ENCODE data around the gene KASH5. TPM values are rescaled to one million over a fixed set of nuclear protein-coding genes. Genes with fewer than 3 reads are reported as not detected.
"Not testable (repeated sequence)": the region's sequence is repeated elsewhere in the genome, so short reads cannot be mapped to it uniquely, and the experiment has no call there.

Gene KASH5
- total and polyA plus RNA-seq, 5 experiments from 2014 or later, result 0.22 to 0.36 TPM; not detected in 3

GRCh38 chr19:49455773-49456172 lies 67.7 kb downstream of the KASH5 start:
- Mint-ChIP-seq H3K36me3 (peaks cover 0 to 33% (median 8%) of the 10 kb centered on the region in 3 donors), H3K27ac (peak overlapping the region in 6 of 10 donors; percentile 36 to 87 (median 56)), H3K4me1 (peaks cover 12 to 52% (median 43%) of the 10 kb centered on the region in 4 donors), H3K27me3 (no peaks in the 10 kb centered on the region), H3K4me3 (peak overlapping the region in 6 of 10 donors; percentile 7 to 75 (median 39)), H3K9me3 (no peaks in the 10 kb centered on the region)
- ATAC-seq (no peak), DNase-seq (no peak)
- POLR2A ChIA-PET, result interaction anchor here (0.9 to 12.3 kb wide), 2 partner anchors 13 to 40 kb away, joined by 3 to 321 read pairs; partner anchors contain the start of genes FLT3LG and RPS11

GRCh38 chr19:49456326-49456725 lies 68.3 kb downstream of the KASH5 start:
- Mint-ChIP-seq H3K36me3 (peaks cover 0 to 34% (median 8%) of the 10 kb centered on the region in 3 donors), H3K27ac (peak overlapping the region in 7 of 10 donors; percentile 8 to 87 (median 50)), H3K27me3 (no peaks in the 10 kb centered on the region), H3K4me3 (peak overlapping the region in 5 of 10 donors; percentile 7 to 75 (median 33)), H3K4me1 (peaks cover 12 to 48% (median 39%) of the 10 kb centered on the region in 4 donors), H3K9me3 (no peaks in the 10 kb centered on the region)
- POLR2A ChIA-PET, result interaction anchor here (12.3 kb wide), 1 partner anchor 13 kb away, joined by 321 read pairs; the partner anchor contains the start of gene FLT3LG
- ATAC-seq (no peak), DNase-seq (no peak)

GRCh38 chr19:49458567-49458903 lies 70.5 kb downstream of the KASH5 start:
- DNase-seq, result no peak
- peak overlapping the region in 1 of 10 donors; percentile 19 for H3K27ac Mint-ChIP-seq
- H3K9me3 Mint-ChIP-seq, result no peaks in the 10 kb centered on the region
- peaks cover 3 to 34% (median 19%) of the 10 kb centered on the region in 4 donors for H3K4me1 Mint-ChIP-seq
- no peak for ATAC-seq
- no peak overlapping the region for H3K4me3 Mint-ChIP-seq
- POLR2A ChIA-PET, result interaction anchor here (0.6 to 12.3 kb wide), 4 partner anchors 10 to 301 kb away, joined by 3 to 321 read pairs (median 4); partner anchors contain the start of gene FLT3LG
- no peaks in the 10 kb centered on the region for H3K27me3 Mint-ChIP-seq
- peaks cover 0 to 32% (median 8%) of the 10 kb centered on the region in 3 donors for H3K36me3 Mint-ChIP-seq

- POLR2A ChIA-PET, result interaction anchor here (1.0 to 1.5 kb wide), 3 partner anchors 10 to 40 kb away, joined by 3 to 5 read pairs (median 3); partner anchors contain the start of gene FLT3LG
- ATAC-seq (no peak), DNase-seq (no peak)
- H3K27me3 Mint-ChIP-seq, result no peaks in the 10 kb centered on the region
- peaks cover 0 to 37% (median 8%) of the 10 kb centered on the region in 3 donors for H3K36me3 Mint-ChIP-seq
- no peaks in the 10 kb centered on the region for H3K9me3 Mint-ChIP-seq
- H3K27ac Mint-ChIP-seq, result peak overlapping the region in 2 of 10 donors; percentile 21 to 25
- H3K4me3 Mint-ChIP-seq, result no peak overlapping the region
- peaks cover 0 to 26% (median 11%) of the 10 kb centered on the region in 4 donors for H3K4me1 Mint-ChIP-seq
Observed at GRCh38 chr19:49459388-49459787, 71.3 kb downstream of the KASH5 start.

- not testable (repeated sequence) for DNase-seq, H3K9me3 Mint-ChIP-seq, H3K27ac Mint-ChIP-seq, H3K4me3 Mint-ChIP-seq, ATAC-seq, H3K27me3 Mint-ChIP-seq
- POLR2A ChIA-PET, result interaction anchor here (0.9 kb wide), 2 partner anchors 10 to 18 kb away, joined by 3 to 8 read pairs; partner anchors contain the start of gene PIH1D1
- peaks cover 0 to 35% (median 6%) of the 10 kb centered on the region in 3 donors for H3K36me3 Mint-ChIP-seq
- H3K4me1 Mint-ChIP-seq, result peaks cover 0 to 16% (median 7%) of the 10 kb centered on the region in 4 donors
Observed at GRCh38 chr19:49461130-49461529, 73.1 kb downstream of the KASH5 start.

GRCh38 chr19:49461656-49462055 lies 73.6 kb downstream of the KASH5 start:
- no peak overlapping the region for H3K27ac Mint-ChIP-seq

GRCh38 chr19:49462492-49462891 lies 74.4 kb downstream of the KASH5 start:
- ATAC-seq (no peak), DNase-seq (no peak)
- no peaks in the 10 kb centered on the region for H3K9me3 Mint-ChIP-seq
- no peak overlapping the region for H3K4me3 Mint-ChIP-seq
- H3K27me3 Mint-ChIP-seq, result no peaks in the 10 kb centered on the region
- peak overlapping the region in 6 of 10 donors; percentile 2 to 90 (median 50) for H3K27ac Mint-ChIP-seq
- H3K36me3 Mint-ChIP-seq, result peaks cover 0 to 26% (median 0%) of the 10 kb centered on the region in 3 donors
- POLR2A ChIA-PET, result no interaction called here
- peaks cover 0 to 11% (median 2%) of the 10 kb centered on the region in 4 donors for H3K4me1 Mint-ChIP-seq

More at GRCh38 chr19:49461656-49462055, 73.6 kb downstream of the KASH5 start:
- Mint-ChIP-seq H3K4me3 (no peak overlapping the region), H3K36me3 (peaks cover 0 to 33% (median under 1%) of the 10 kb centered on the region in 3 donors), H3K4me1 (peaks cover 0 to 13% (median 5%) of the 10 kb centered on the region in 4 donors), H3K9me3 (no peaks in the 10 kb centered on the region), H3K27me3 (no peaks in the 10 kb centered on the region)
- no peak for DNase-seq
- no peak for ATAC-seq
- POLR2A ChIA-PET, result interaction anchor here (0.9 kb wide), 1 partner anchor 10 kb away, joined by 8 read pairs; the partner anchor contains the start of gene PIH1D1

GRCh38 chr19:49463960-49464740 lies 76.1 kb downstream of the KASH5 start:
- Mint-ChIP-seq H3K9me3 (no peaks in the 10 kb centered on the region), H3K4me3 (no peak overlapping the region), H3K27me3 (no peaks in the 10 kb centered on the region), H3K27ac (peak overlapping the region in 7 of 10 donors; percentile 24 to 95 (median 79)), H3K36me3 (peaks cover 0 to 29% (median 3%) of the 10 kb centered on the region in 3 donors), H3K4me1 (peaks cover 3 to 16% (median 12%) of the 10 kb centered on the region in 4 donors)
- DNase-seq, result no peak
- POLR2A ChIA-PET, result interaction anchor here (11.3 kb wide), 1 partner anchor 11 kb away, joined by 321 read pairs; the partner anchor contains the start of genes ALDH16A1 and PIH1D1
- no peak for ATAC-seq

- POLR2A ChIA-PET, result interaction anchor here (0.9 to 11.3 kb wide), 2 partner anchors 12 to 34 kb away, joined by 3 to 321 read pairs; partner anchors contain the start of genes ALDH16A1 and PIH1D1
- no peak overlapping the region for H3K4me3 Mint-ChIP-seq
- no peaks in the 10 kb centered on the region for H3K9me3 Mint-ChIP-seq
- peaks cover 7 to 27% (median 21%) of the 10 kb centered on the region in 4 donors for H3K4me1 Mint-ChIP-seq
- peaks cover 0 to 22% (median 3%) of the 10 kb centered on the region in 3 donors for H3K36me3 Mint-ChIP-seq
- ATAC-seq, result no peak
- H3K27me3 Mint-ChIP-seq, result no peaks in the 10 kb centered on the region
- DNase-seq, result no peak
- H3K27ac Mint-ChIP-seq, result peak overlapping the region; percentile 47 to 95 (median 72)
Observed at GRCh38 chr19:49465371-49465770, 77.3 kb downstream of the KASH5 start.

Other genes starting within 250 kb of the KASH5 start
- not detected for gene HRC, start 232.9 kb upstream of the KASH5 start, total RNA-seq
- gene HRC, start 232.9 kb upstream of the KASH5 start, polyA plus RNA-seq, result not detected
- gene TRPM4, start 230.5 kb upstream of the KASH5 start, total RNA-seq, result not detected
- not detected for gene TRPM4, start 230.5 kb upstream of the KASH5 start, polyA plus RNA-seq
- 1 to 10 TPM; 6.0 to 6.9 TPM for gene SLC6A16, start 63.1 kb upstream of the KASH5 start, total RNA-seq
- 1 to 10 TPM in 2 of 3 donors, under 1 TPM in 1; 0.97 to 1.5 (median 1.4) TPM for gene SLC6A16, start 63.1 kb upstream of the KASH5 start, polyA plus RNA-seq
- gene CD37, start 52.8 kb upstream of the KASH5 start, total RNA-seq, result 100 to 1,000 TPM; 328 to 337 TPM
- 100 to 1,000 TPM; 148 to 192 (median 177) TPM for gene CD37, start 52.8 kb upstream of the KASH5 start, polyA plus RNA-seq
- gene TEAD2, start 25.8 kb upstream of the KASH5 start, total RNA-seq, result under 1 TPM; 0.21 to 0.49 TPM
- gene TEAD2, start 25.8 kb upstream of the KASH5 start, polyA plus RNA-seq, result under 1 TPM in 1 of 3 donors, not detected in 2; 0.07 TPM
- gene DKKL1, start 24.4 kb upstream of the KASH5 start, total RNA-seq, result not detected
- not detected for gene DKKL1, start 24.4 kb upstream of the KASH5 start, polyA plus RNA-seq
- not detected for gene PTH2, start 35.2 kb downstream of the KASH5 start, total RNA-seq
- gene PTH2, start 35.2 kb downstream of the KASH5 start, polyA plus RNA-seq, result not detected
- not detected for gene GFY, start 37.1 kb downstream of the KASH5 start, total RNA-seq
- not detected for gene GFY, start 37.1 kb downstream of the KASH5 start, polyA plus RNA-seq
- gene SLC17A7, start 53.3 kb downstream of the KASH5 start, total RNA-seq, result under 1 TPM; 0.27 to 0.73 TPM
- gene SLC17A7, start 53.3 kb downstream of the KASH5 start, polyA plus RNA-seq, result not detected
- gene PIH1D1, start 63.6 kb downstream of the KASH5 start, total RNA-seq, result 100 to 1,000 TPM; 157 to 179 TPM
- 10 to 100 TPM; 85.3 to 88.9 (median 86.7) TPM for gene PIH1D1, start 63.6 kb downstream of the KASH5 start, polyA plus RNA-seq
- 10 to 100 TPM; 44.3 to 44.4 TPM for gene ALDH16A1, start 65.0 kb downstream of the KASH5 start, total RNA-seq
- 10 to 100 TPM; 28.3 to 38.0 (median 30.1) TPM for gene ALDH16A1, start 65.0 kb downstream of the KASH5 start, polyA plus RNA-seq
- gene FLT3LG, start 86.0 kb downstream of the KASH5 start, total RNA-seq, result 100 to 1,000 TPM; 106 to 112 TPM
- 100 to 1,000 TPM; 108 to 205 (median 166) TPM for gene FLT3LG, start 86.0 kb downstream of the KASH5 start, polyA plus RNA-seq
- gene RPL13A, start 99.4 kb downstream of the KASH5 start, total RNA-seq, result 1,000 to 10,000 TPM; 5,160 to 5,167 TPM
- 1,000 to 10,000 TPM; 3,162 to 3,664 (median 3,630) TPM for gene RPL13A, start 99.4 kb downstream of the KASH5 start, polyA plus RNA-seq
- 1,000 to 10,000 TPM; 3,084 to 3,152 TPM for gene RPS11, start 108.2 kb downstream of the KASH5 start, total RNA-seq
- 1,000 to 10,000 TPM; 2,379 to 2,818 (median 2,600) TPM for gene RPS11, start 108.2 kb downstream of the KASH5 start, polyA plus RNA-seq
- 10 to 100 TPM; 24.3 to 26.0 TPM for gene FCGRT, start 124.4 kb downstream of the KASH5 start, total RNA-seq
- gene FCGRT, start 124.4 kb downstream of the KASH5 start, polyA plus RNA-seq, result 10 to 100 TPM; 50.3 to 62.9 (median 61.5) TPM
- gene RCN3, start 139.8 kb downstream of the KASH5 start, total RNA-seq, result 1 to 10 TPM; 1.6 to 3.6 TPM
- 1 to 10 TPM; 1.5 to 4.5 (median 2.8) TPM for gene RCN3, start 139.8 kb downstream of the KASH5 start, polyA plus RNA-seq
- gene NOSIP, start 192.3 kb downstream of the KASH5 start, total RNA-seq, result 100 to 1,000 TPM; 162 to 173 TPM
- gene NOSIP, start 192.3 kb downstream of the KASH5 start, polyA plus RNA-seq, result 100 to 1,000 TPM; 662 to 854 (median 844) TPM
- 1 to 10 TPM; 1.9 to 2.4 TPM for gene PRRG2, start 193.1 kb downstream of the KASH5 start, total RNA-seq
- gene PRRG2, start 193.1 kb downstream of the KASH5 start, polyA plus RNA-seq, result under 1 TPM; 0.28 to 0.34 (median 0.32) TPM
- 10 to 100 TPM; 61.6 to 62.1 TPM for gene PRR12, start 202.9 kb downstream of the KASH5 start, total RNA-seq
- under 1 TPM; 0.24 to 0.69 (median 0.37) TPM for gene PRR12, start 202.9 kb downstream of the KASH5 start, polyA plus RNA-seq